ENCODE results near the gene GJB2.

GJB2 gene

DNA sequence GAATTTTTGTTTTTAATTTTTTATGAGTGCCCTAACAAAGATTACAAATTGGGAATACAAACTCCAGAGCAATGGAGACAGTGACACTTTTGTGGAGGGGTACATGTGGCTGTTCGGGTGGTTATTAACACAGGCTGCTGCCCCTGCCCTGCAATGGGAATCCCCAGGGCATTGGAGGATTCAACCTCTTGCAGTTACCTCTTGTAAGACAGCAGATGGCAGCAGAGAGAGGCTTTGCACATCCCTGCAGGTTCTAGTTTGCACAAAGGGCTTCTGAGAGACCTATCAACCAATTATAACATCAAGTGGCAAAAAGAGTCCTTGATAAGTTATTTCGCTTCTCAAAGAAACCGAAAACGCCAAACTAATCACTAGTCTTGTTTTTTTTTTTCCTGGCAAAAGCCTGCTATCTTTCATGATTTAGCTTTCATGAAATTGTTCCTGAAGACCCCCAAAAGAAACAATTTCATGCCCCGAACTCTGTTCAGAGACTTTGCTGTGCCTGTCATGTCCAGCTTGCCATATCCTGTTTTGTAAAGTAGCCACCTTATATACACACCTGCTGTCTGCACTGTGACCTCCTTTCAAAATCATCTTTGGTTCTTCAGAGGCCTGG, 10.4 kb downstream of the GJB2 start:
- H2AFZ ChIP-seq (ENCODE audit: low read length) = no peak overlapping the region

DNA sequence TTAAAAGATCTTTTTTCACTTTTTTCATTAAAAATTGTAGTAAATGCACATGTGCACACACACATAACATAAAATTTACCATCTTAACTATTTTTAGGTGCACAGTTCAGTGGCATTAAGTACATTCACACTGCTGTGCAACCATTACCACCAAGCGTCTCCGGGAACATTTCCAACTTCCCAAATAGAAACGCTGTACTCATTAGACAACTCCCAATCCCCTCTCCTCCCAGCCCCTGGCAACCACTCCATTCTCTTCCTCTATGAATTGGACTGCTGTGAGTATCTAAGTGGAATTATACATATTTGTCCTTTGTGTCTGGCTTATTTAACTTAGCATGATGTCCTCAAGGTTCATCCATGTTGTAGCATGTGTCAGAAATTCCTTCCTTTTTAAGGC, 11.6 kb downstream of the GJB2 start:
- no CpG with 5 or more reads among the region's 3 CpGs for WGBS, 2 donors (ENCODE audit: extremely low coverage in 2 of 2, insufficient read length in 2 of 2, insufficient replicate concordance in 1 of 2)
- Histone ChIP-seq H3K79me1 (ENCODE audit: low read depth, low read length) (no peaks in the 10 kb centered on the region), H3K4me2 (ENCODE audit: insufficient read depth, low read length, poor library complexity, severe bottlenecking) (no peak overlapping the region), H4K8ac (ENCODE audit: low read depth, low read length) (no peak overlapping the region), H2BK15ac (ENCODE audit: low read length) (no peak overlapping the region), H3K36me3 (replicated peaks in 1 of 2; ENCODE audit: control insufficient read depth in 2 of 2, insufficient read depth in 2 of 2, low read length in 2 of 2) (no peaks in the 10 kb centered on the region), H4K91ac (ENCODE audit: low read depth, low read length, poor library complexity) (no peak overlapping the region), H3K14ac (ENCODE audit: low read length) (no peak overlapping the region), H2BK120ac (ENCODE audit: low read depth, low read length) (no peak overlapping the region), H3K4me3 (ENCODE audit: low read length in 2 of 2) (no peak overlapping the region), H3K4ac (ENCODE audit: low read length) (no peak overlapping the region), H3K9me3 (replicated peaks in 1 of 2; ENCODE audit: control insufficient read depth in 2 of 2, insufficient read depth in 1 of 2, low read depth in 1 of 2, low read length in 2 of 2) (no peaks in the 10 kb centered on the region), H3K4me1 (ENCODE audit: control insufficient read depth in 2 of 2, insufficient read depth in 1 of 2, low read depth in 1 of 2, low read length in 2 of 2) (no peaks in the 10 kb centered on the region), H2BK12ac (ENCODE audit: low read length) (no peak overlapping the region), H2AFZ (ENCODE audit: low read length) (no peak overlapping the region), H3K23ac (ENCODE audit: low read depth, low read length, poor library complexity) (no peak overlapping the region), H3K27me3 (ENCODE audit: control insufficient read depth in 3 of 3, insufficient read depth in 3 of 3, low read depth in 1 of 3, low read length in 3 of 3) (peaks cover 0 to 41% (median 0%) of the 10 kb centered on the region in 3 experiments), H3K18ac (ENCODE audit: low read length) (no peak overlapping the region), H2BK5ac (ENCODE audit: low read length) (no peak overlapping the region), H3K27ac (replicated peaks; ENCODE audit: low read length) (no peak overlapping the region), H3K9ac (ENCODE audit: low read depth, low read length, poor library complexity) (no peak overlapping the region), H2AK5ac (ENCODE audit: low read depth, low read length) (no peak overlapping the region)
- no peak for DNase-seq (ENCODE audit: low spot score)

More for the DNA sequence above, 10.4 kb downstream of the GJB2 start:
- Histone ChIP-seq H2BK15ac (ENCODE audit: low read length) (no peak overlapping the region), H2AK5ac (ENCODE audit: low read depth, low read length) (no peak overlapping the region), H4K8ac (ENCODE audit: low read depth, low read length) (no peak overlapping the region), H2BK120ac (ENCODE audit: low read depth, low read length) (no peak overlapping the region), H3K23ac (ENCODE audit: low read depth, low read length, poor library complexity) (no peak overlapping the region), H3K9ac (ENCODE audit: low read depth, low read length, poor library complexity) (no peak overlapping the region), H3K79me1 (ENCODE audit: low read depth, low read length) (no peaks in the 10 kb centered on the region), H3K18ac (ENCODE audit: low read length) (no peak overlapping the region), H3K9me3 (replicated peaks in 1 of 2; ENCODE audit: control insufficient read depth in 2 of 2, insufficient read depth in 1 of 2, low read depth in 1 of 2, low read length in 2 of 2) (no peaks in the 10 kb centered on the region), H2BK5ac (ENCODE audit: low read length) (no peak overlapping the region), H2BK12ac (ENCODE audit: low read length) (no peak overlapping the region), H3K27ac (replicated peaks; ENCODE audit: low read length) (no peak overlapping the region), H3K4me3 (ENCODE audit: low read length in 2 of 2) (no peak overlapping the region), H3K14ac (ENCODE audit: low read length) (no peak overlapping the region), H4K91ac (ENCODE audit: low read depth, low read length, poor library complexity) (no peak overlapping the region), H3K27me3 (ENCODE audit: control insufficient read depth in 3 of 3, insufficient read depth in 3 of 3, low read depth in 1 of 3, low read length in 3 of 3) (peaks cover 0 to 45% (median 0%) of the 10 kb centered on the region in 3 experiments), H3K4me1 (ENCODE audit: control insufficient read depth in 2 of 2, insufficient read depth in 1 of 2, low read depth in 1 of 2, low read length in 2 of 2) (no peaks in the 10 kb centered on the region), H3K36me3 (replicated peaks in 1 of 2; ENCODE audit: control insufficient read depth in 2 of 2, insufficient read depth in 2 of 2, low read length in 2 of 2) (no peaks in the 10 kb centered on the region), H3K4me2 (ENCODE audit: insufficient read depth, low read length, poor library complexity, severe bottlenecking) (no peak overlapping the region), H3K4ac (ENCODE audit: low read length) (no peak overlapping the region)
- WGBS, 2 donors (ENCODE audit: extremely low coverage in 2 of 2, insufficient read length in 2 of 2, insufficient replicate concordance in 1 of 2) = no CpG with 5 or more reads among the region's 5 CpGs
- peak; percentile 74 for DNase-seq (ENCODE audit: low spot score)

DNA sequence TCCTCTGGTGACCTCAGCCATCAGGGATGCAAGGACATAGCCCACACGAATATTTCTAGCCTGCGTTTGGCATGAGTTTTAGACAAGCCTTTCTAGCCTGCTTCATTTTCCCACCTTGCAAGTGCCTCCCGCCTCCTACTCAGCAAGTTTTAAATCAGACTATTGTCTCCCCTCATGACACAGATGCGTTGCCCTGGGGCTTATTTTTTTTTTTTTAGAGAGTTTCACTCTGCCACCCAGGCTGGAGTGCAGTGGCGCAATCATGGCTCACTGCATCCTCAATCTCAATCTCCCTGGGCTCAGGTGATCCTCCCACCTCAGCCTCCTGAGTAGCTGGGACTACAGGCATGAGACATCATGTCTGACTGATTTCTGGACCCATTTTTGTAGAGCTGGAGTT, 14.6 kb downstream of the GJB2 start:
- no peak for DNase-seq (ENCODE audit: low spot score)
- H2BK120ac ChIP-seq (ENCODE audit: low read depth, low read length) = peak overlapping the region; percentile 7
- H3K4me3 ChIP-seq (ENCODE audit: low read length in 2 of 2) = no peak overlapping the region
- no peak overlapping the region for H3K18ac ChIP-seq (ENCODE audit: low read length)
- H3K79me1 ChIP-seq (ENCODE audit: low read depth, low read length) = no peaks in the 10 kb centered on the region
- no peak overlapping the region for H4K91ac ChIP-seq (ENCODE audit: low read depth, low read length, poor library complexity)
- H3K4me1 ChIP-seq (ENCODE audit: control insufficient read depth in 2 of 2, insufficient read depth in 1 of 2, low read depth in 1 of 2, low read length in 2 of 2) = peaks cover 8 to 9% of the 10 kb centered on the region in 2 donors
- peaks cover 0 to 46% (median 0%) of the 10 kb centered on the region in 3 experiments for H3K27me3 ChIP-seq (ENCODE audit: control insufficient read depth in 3 of 3, insufficient read depth in 3 of 3, low read depth in 1 of 3, low read length in 3 of 3)
- no peak overlapping the region for H2AFZ ChIP-seq (ENCODE audit: low read length)
- H3K4me2 ChIP-seq (ENCODE audit: insufficient read depth, low read length, poor library complexity, severe bottlenecking) = no peak overlapping the region
- no peak overlapping the region for H2BK12ac ChIP-seq (ENCODE audit: low read length)
- peak overlapping the region; percentile 3 for H3K23ac ChIP-seq (ENCODE audit: low read depth, low read length, poor library complexity)
- H4K8ac ChIP-seq (ENCODE audit: low read depth, low read length) = no peak overlapping the region
- WGBS, 2 donors (ENCODE audit: extremely low coverage in 2 of 2, insufficient read length in 2 of 2, insufficient replicate concordance in 1 of 2) = no CpG with 5 or more reads among the region's 5 CpGs
- H3K9ac ChIP-seq (ENCODE audit: low read depth, low read length, poor library complexity) = peak overlapping the region; percentile 12
- H2BK5ac ChIP-seq (ENCODE audit: low read length) = no peak overlapping the region
- H2AK5ac ChIP-seq (ENCODE audit: low read depth, low read length) = no peak overlapping the region
- H3K9me3 ChIP-seq (replicated peaks in 1 of 2; ENCODE audit: control insufficient read depth in 2 of 2, insufficient read depth in 1 of 2, low read depth in 1 of 2, low read length in 2 of 2) = no peaks in the 10 kb centered on the region
- no peak overlapping the region for H2BK15ac ChIP-seq (ENCODE audit: low read length)
- H3K36me3 ChIP-seq (replicated peaks in 1 of 2; ENCODE audit: control insufficient read depth in 2 of 2, insufficient read depth in 2 of 2, low read length in 2 of 2) = no peaks in the 10 kb centered on the region
- H3K27ac ChIP-seq (replicated peaks; ENCODE audit: low read length) = no peak overlapping the region
- H3K4ac ChIP-seq (ENCODE audit: low read length) = no peak overlapping the region
- H3K14ac ChIP-seq (ENCODE audit: low read length) = peak overlapping the region; percentile 47

DNA sequence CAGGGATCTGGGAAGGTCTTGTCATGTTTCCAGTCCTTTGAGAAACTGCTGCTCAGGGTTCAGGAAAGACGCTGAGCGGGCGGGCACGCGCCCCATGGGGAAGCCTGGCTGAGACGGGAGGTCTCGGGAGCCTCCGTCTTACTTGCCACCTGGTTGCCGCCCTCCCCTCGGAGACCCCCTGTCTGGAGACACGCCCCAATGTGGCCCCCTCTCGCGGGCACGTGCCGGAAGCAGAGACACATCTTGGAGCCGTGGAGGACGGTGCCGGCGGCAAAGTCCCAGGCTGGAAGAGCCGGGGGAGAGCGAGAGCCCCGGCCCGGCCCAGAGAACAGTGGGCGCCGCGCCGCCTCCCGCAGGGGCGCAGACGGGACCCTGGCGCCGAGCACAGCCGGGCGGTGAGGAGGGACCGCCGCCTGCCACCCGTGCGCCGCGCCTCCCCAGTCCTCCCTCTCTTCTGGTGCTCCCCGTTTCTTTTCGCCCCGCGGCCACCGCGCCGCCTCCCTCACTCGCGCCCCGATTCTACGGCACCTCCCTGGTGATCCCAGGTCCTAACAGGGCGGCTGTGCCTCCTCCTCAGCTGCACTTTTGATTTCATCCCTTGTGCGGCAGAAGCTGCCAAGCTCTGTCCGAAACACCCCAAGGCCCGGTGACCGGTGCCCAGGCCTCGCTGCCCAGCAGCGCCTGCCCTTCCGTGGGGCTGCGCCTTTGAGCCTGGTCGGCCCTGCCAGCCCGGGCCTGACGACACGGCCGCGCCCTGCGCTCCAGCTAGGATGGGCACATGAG, 15.5 kb downstream of the GJB2 start:
- Histone ChIP-seq H3K27ac (replicated peaks; ENCODE audit: low read length) (no peak overlapping the region), H2BK15ac (ENCODE audit: low read length) (no peak overlapping the region), H3K4ac (ENCODE audit: low read length) (no peak overlapping the region), H2AFZ (ENCODE audit: low read length) (no peak overlapping the region), H4K91ac (ENCODE audit: low read depth, low read length, poor library complexity) (no peak overlapping the region), H2BK120ac (ENCODE audit: low read depth, low read length) (peak overlapping the region; percentile 7), H3K4me1 (ENCODE audit: control insufficient read depth in 2 of 2, insufficient read depth in 1 of 2, low read depth in 1 of 2, low read length in 2 of 2) (peaks cover 8 to 9% of the 10 kb centered on the region in 2 donors), H2BK12ac (ENCODE audit: low read length) (peak overlapping the region; percentile 14), H4K8ac (ENCODE audit: low read depth, low read length) (no peak overlapping the region), H3K18ac (ENCODE audit: low read length) (peak overlapping the region; percentile 64), H3K14ac (ENCODE audit: low read length) (peak overlapping the region; percentile 71), H3K23ac (ENCODE audit: low read depth, low read length, poor library complexity) (peak overlapping the region; percentile 25), H3K79me1 (ENCODE audit: low read depth, low read length) (no peaks in the 10 kb centered on the region), H3K9me3 (replicated peaks in 1 of 2; ENCODE audit: control insufficient read depth in 2 of 2, insufficient read depth in 1 of 2, low read depth in 1 of 2, low read length in 2 of 2) (no peaks in the 10 kb centered on the region), H3K4me2 (ENCODE audit: insufficient read depth, low read length, poor library complexity, severe bottlenecking) (no peak overlapping the region), H2AK5ac (ENCODE audit: low read depth, low read length) (peak overlapping the region; percentile 81), H2BK5ac (ENCODE audit: low read length) (no peak overlapping the region), H3K9ac (ENCODE audit: low read depth, low read length, poor library complexity) (peak overlapping the region; percentile 12), H3K36me3 (replicated peaks in 1 of 2; ENCODE audit: control insufficient read depth in 2 of 2, insufficient read depth in 2 of 2, low read length in 2 of 2) (no peaks in the 10 kb centered on the region), H3K4me3 (ENCODE audit: low read length in 2 of 2) (peak overlapping the region in 1 of 2 donors; percentile 58), H3K27me3 (ENCODE audit: control insufficient read depth in 3 of 3, insufficient read depth in 3 of 3, low read depth in 1 of 3, low read length in 3 of 3) (peaks cover 0 to 49% (median 0%) of the 10 kb centered on the region in 3 experiments)
- no peak for DNase-seq (ENCODE audit: low spot score)
- WGBS, 2 donors (ENCODE audit: extremely low coverage in 2 of 2, insufficient read length in 2 of 2, insufficient replicate concordance in 1 of 2) = no CpG with 5 or more reads among the region's 67 CpGs
